ENCODE measurements around the gene DPYSL5.

DNA sequence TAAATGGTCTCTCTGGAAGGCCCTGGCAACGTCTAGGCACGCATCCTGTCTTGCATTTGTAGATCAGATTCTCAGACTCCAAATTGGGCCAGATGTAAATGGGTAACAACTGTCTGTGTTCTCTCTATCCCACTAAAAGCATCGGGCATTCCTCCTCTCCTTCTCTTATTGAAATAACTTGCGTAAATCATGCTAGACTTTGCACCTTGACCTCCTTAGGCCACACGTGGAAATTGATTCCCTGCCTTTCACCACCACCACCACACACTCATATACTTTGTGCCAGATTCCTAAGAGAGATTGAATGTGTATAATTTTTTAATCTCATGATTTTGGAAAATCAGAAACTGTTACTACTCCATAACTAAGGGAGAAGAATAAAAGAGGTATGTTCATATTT is 143.8 kb downstream of the DPYSL5 start:
- TF ChIP-seq, protein P1, sequence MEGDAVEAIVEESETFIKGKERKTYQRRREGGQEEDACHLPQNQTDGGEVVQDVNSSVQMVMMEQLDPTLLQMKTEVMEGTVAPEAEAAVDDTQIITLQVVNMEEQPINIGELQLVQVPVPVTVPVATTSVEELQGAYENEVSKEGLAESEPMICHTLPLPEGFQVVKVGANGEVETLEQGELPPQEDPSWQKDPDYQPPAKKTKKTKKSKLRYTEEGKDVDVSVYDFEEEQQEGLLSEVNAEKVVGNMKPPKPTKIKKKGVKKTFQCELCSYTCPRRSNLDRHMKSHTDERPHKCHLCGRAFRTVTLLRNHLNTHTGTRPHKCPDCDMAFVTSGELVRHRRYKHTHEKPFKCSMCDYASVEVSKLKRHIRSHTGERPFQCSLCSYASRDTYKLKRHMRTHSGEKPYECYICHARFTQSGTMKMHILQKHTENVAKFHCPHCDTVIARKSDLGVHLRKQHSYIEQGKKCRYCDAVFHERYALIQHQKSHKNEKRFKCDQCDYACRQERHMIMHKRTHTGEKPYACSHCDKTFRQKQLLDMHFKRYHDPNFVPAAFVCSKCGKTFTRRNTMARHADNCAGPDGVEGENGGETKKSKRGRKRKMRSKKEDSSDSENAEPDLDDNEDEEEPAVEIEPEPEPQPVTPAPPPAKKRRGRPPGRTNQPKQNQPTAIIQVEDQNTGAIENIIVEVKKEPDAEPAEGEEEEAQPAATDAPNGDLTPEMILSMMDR (conservative IDR thresholded peaks at IDR 0.05; ENCODE audit: low read length) = no peak
- TF ChIP-seq EZH2phosphoT487 (IDR thresholded peaks at IDR 0.05; ENCODE audit: borderline replicate concordance) = no peak
